RWPE2 (cell line): Measurements from ENCODE around the gene PPFIA2.

ENCODE experiments used
- ATAC-seq: fragments of 200-7000 bp; cut with Tn5 transposase; 3 replicates; pipeline ENCODE4 v1.9.1; 2021; ENCODE audit warnings: low read depth
- DNase-seq: peaks from one replicate; pipeline ENCODE4 v3.0.0-alpha.2; 2020; ENCODE audit warnings: low spot score
- H3K27ac ChIP-seq: fragments of 450-650 bp; 2 replicates; pipeline ENCODE4 v1.5.1; 2017; ENCODE audit warnings: mild to moderate bottlenecking; ENCODE audit not compliant: poor library complexity, severe bottlenecking
- H3K27me3 ChIP-seq: fragments of 250-450 bp; sonication (Bioruptor Pico); 2 replicates; pipeline ENCODE4 v1.5.1; 2021; ENCODE audit warnings: mild to moderate bottlenecking, moderate library complexity; ENCODE audit not compliant: insufficient read depth, poor library complexity, severe bottlenecking
- H3K36me3 ChIP-seq: fragments of 250-450 bp; sonication (Bioruptor Pico); 2 replicates; pipeline ENCODE4 v1.5.1; 2020; ENCODE audit warnings: low read depth, mild to moderate bottlenecking, moderate library complexity
- H3K4me1 ChIP-seq: fragments of 250-450 bp; sonication (Bioruptor Pico); 2 replicates; pipeline ENCODE4 v1.5.1; 2021; ENCODE audit warnings: mild to moderate bottlenecking, moderate library complexity; ENCODE audit not compliant: insufficient read depth, poor library complexity, severe bottlenecking
- H3K4me3 ChIP-seq: fragments of 250-450 bp; sonication (Bioruptor Pico); 2 replicates; pipeline ENCODE4 v1.5.1; 2021; ENCODE audit warnings: mild to moderate bottlenecking, moderate library complexity; ENCODE audit not compliant: severe bottlenecking
- H3K9me3 ChIP-seq: fragments of 250-450 bp; sonication (Bioruptor Pico); 2 replicates; pipeline ENCODE4 v1.5.1; 2021; ENCODE audit warnings: mild to moderate bottlenecking, moderate library complexity; ENCODE audit not compliant: severe bottlenecking
- TF ChIP-seq, protein P1 (sequence below): fragments of 450-650 bp; IDR thresholded peaks from one replicate; pipeline ENCODE4 v1.5.1; 2017; ENCODE audit warnings: mild to moderate bottlenecking, moderate library complexity; ENCODE audit not compliant: poor library complexity, severe bottlenecking

PPFIA2 gene

DNA sequence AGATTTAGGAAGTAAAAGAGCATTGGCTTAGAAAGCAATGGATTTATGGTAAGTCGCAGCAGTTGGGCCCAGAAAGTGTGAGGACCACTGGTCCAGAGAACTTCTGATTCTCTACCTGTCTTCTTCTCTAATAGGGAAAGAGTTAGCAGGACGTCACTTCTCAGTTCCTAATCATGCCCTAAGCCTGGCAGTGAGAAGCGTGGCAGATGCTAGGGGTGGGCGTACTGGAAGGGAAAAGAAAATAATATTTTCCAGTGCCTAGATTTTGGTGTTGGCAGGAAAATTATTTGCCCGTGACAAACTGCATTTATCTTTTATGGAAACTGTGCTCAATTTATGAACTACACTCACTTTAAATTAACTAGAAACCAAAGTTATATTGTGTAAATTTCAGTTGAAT, 212.3 kb downstream of the PPFIA2 start:
- Histone ChIP-seq H3K36me3 (no peaks in the 10 kb centered on the region), H3K4me3 (no peak overlapping the region), H3K9me3 (no peaks in the 10 kb centered on the region), H3K4me1 (no peaks in the 10 kb centered on the region), H3K27me3 (no peaks in the 10 kb centered on the region), H3K27ac (no peak overlapping the region)
- DNase-seq = no peak
- no peak for ATAC-seq
- TF ChIP-seq, protein P1, sequence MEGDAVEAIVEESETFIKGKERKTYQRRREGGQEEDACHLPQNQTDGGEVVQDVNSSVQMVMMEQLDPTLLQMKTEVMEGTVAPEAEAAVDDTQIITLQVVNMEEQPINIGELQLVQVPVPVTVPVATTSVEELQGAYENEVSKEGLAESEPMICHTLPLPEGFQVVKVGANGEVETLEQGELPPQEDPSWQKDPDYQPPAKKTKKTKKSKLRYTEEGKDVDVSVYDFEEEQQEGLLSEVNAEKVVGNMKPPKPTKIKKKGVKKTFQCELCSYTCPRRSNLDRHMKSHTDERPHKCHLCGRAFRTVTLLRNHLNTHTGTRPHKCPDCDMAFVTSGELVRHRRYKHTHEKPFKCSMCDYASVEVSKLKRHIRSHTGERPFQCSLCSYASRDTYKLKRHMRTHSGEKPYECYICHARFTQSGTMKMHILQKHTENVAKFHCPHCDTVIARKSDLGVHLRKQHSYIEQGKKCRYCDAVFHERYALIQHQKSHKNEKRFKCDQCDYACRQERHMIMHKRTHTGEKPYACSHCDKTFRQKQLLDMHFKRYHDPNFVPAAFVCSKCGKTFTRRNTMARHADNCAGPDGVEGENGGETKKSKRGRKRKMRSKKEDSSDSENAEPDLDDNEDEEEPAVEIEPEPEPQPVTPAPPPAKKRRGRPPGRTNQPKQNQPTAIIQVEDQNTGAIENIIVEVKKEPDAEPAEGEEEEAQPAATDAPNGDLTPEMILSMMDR = no peak

DNA sequence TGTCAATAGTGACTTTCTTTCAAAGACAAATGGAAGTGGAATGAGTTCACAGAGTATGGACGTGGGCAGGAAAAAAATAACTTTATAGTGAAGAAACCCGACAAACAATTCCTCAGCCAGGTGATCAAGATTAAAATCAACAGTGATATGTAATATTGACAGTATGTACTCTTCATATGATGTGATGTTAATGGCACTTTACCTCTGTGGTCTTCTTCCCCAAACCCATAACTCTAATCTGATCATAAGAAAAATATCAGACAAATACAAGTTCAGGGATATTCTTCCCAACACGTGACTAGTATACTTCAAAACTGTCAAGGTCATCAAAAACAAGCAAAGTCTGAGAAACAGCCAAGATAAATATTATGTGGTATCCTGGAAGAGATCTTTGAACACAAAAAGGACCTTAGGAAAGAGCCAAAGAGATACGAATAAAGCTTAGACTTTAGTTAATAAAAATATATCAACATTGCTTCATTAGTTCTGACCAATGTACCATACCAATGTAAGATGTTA, 215.5 kb downstream of the PPFIA2 start:
- Histone ChIP-seq H3K27me3 (no peaks in the 10 kb centered on the region), H3K9me3 (no peaks in the 10 kb centered on the region), H3K4me1 (no peaks in the 10 kb centered on the region), H3K36me3 (no peaks in the 10 kb centered on the region), H3K4me3 (no peak overlapping the region), H3K27ac (no peak overlapping the region)
- ATAC-seq (no peak), DNase-seq (no peak)
- TF ChIP-seq, protein P1 = no peak

DNA sequence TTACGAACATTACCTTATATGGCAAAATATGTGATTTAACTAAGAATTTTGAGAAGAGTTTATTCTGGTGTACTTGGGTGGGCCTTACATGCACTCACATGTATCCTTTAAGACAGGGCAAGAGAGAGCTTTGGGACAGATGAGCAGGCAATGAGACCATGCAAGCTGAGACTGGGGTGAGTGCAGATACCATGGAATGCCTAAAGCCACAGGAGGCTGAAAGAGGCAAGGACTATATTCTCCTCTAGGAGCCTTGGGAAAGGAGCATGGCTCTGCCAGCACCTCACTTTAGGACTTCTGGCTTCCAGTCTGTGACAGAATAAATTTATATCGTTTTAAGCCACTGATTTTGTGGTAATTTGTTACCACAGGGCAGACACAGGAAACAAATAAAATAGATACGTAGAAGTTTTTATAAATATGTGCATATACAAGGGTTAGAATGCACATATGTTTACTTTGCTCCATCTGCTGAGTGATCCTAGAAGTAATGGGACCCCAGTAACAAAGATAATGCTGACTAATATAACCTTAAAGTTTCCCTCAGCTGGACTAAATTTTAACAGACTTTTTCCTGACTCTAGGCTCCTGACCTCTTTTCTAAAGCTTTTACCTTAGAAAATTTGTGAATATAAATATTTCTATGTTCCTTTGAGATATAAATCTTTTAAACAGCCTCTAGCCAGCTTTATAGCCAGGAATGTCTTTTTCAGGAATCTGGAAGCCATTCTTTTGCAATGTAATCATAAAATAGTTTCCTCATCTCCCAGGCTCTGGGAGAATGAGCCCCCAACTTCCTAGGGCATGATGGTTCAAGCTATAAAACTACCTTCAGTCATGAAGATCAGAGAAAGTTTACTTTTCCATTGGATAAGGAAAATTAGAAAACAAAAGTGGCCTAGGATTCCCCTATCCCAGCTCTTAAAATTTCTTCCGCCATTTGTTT, 216.8 kb downstream of the PPFIA2 start:
- no peak overlapping the region for H3K4me3 ChIP-seq
- TF ChIP-seq, protein P1 = no peak
- no peak overlapping the region for H3K27ac ChIP-seq
- no peak for DNase-seq
- H3K36me3 ChIP-seq = no peaks in the 10 kb centered on the region
- H3K4me1 ChIP-seq = no peaks in the 10 kb centered on the region
- ATAC-seq = no peak
- H3K27me3 ChIP-seq = no peaks in the 10 kb centered on the region
- no peaks in the 10 kb centered on the region for H3K9me3 ChIP-seq

DNA sequence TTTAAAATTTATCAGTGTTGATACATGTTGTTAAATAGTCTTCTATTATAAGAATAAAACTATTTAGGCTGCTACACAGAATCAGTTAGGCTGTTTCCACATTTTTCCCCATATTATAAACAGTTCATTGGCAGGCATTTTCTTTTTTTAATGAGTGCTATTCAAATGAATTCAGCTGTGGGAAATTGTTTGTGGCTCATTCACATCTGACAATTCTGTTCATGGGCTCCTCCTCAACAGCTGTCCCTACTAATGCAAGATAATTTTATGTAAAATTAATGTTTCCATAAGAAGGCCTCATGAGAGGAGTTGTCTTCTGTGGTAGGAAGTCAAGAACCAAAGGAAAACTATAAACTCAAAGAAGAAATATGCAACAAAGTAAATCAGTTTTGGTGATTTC, 218.0 kb downstream of the PPFIA2 start:
- Histone ChIP-seq H3K4me3 (no peak overlapping the region), H3K4me1 (no peaks in the 10 kb centered on the region), H3K9me3 (no peaks in the 10 kb centered on the region), H3K27me3 (no peaks in the 10 kb centered on the region), H3K36me3 (no peaks in the 10 kb centered on the region), H3K27ac (no peak overlapping the region)
- TF ChIP-seq, protein P1 = no peak
- DNase-seq = no peak
- no peak for ATAC-seq

DNA sequence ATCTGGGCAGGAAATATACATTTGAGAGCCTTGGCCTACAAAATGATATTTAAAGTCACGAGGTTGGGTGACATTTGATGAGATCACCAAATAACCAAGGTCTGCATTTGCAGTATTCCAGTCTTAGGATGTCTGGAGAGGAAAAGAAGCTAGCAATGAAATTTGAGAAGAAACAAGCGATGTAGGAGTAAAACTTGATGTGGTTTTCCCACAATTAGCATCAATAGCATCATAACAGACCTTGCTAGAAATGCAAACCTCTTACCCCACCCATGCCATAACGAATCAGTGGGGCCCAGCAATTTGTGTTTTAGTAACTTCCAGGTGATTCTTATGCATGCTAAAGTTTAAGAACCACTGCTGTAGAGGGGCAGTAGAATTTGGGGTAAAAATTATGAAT, 219.9 kb downstream of the PPFIA2 start:
- Histone ChIP-seq H3K36me3 (no peaks in the 10 kb centered on the region), H3K4me3 (no peak overlapping the region), H3K9me3 (no peaks in the 10 kb centered on the region), H3K27ac (no peak overlapping the region), H3K27me3 (no peaks in the 10 kb centered on the region), H3K4me1 (no peaks in the 10 kb centered on the region)
- TF ChIP-seq, protein P1 = no peak
- DNase-seq (no peak), ATAC-seq (no peak)
